ENCODE measurements around the gene TMEM109. TPM values are rescaled to one million over a fixed set of nuclear protein-coding genes. Genes with fewer than 3 reads are reported as not detected.
A peak's percentile ranks its signal among the peaks of the same experiment; 100 is the strongest.

Gene TMEM109
- total RNA-seq, 2 donors from 2014 or later = 158 to 213 TPM

DNA sequence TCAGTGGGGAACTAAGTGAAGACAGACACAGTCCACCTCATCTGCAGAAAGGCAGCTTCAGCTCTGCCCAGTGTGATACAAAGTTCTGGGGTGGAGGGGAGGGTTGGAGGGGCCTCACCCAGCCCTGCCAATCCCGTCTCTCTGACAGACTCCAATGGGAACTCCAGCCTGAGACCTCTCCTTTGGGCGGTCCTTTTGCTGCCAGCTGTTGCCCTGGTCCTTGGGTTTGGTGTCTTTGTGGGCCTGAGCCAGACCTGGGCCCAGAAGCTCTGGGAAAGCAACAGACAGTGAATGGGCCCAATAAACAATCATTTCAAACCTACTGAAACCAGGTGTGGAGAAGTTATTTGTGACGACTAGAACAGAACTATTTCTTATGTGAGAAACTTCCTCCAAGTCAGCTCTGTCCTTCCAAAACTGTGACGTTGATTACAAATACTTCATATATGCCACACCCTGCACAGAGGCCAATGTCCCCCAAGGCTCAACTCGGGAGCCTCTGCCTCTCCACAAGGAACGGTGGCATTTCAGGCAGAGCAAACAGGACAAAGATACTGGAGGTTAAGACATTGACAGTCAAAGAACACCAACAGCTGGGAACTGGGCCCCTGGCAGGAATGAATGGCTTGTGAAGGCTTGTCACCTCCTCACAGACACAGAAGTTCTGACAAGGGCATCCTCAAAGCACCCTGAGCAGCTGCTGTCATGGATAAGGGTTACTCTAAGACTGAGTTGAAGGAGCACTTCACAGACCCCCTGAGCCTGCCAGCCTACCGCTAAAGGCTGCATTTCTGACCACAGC is 38.4 kb upstream of the TMEM109 start:
- ATAC-seq (ENCODE audit: insufficient number of reproducible peaks, low FRiP score, low read depth) = no peak
- TF ChIP-seq, protein P1, sequence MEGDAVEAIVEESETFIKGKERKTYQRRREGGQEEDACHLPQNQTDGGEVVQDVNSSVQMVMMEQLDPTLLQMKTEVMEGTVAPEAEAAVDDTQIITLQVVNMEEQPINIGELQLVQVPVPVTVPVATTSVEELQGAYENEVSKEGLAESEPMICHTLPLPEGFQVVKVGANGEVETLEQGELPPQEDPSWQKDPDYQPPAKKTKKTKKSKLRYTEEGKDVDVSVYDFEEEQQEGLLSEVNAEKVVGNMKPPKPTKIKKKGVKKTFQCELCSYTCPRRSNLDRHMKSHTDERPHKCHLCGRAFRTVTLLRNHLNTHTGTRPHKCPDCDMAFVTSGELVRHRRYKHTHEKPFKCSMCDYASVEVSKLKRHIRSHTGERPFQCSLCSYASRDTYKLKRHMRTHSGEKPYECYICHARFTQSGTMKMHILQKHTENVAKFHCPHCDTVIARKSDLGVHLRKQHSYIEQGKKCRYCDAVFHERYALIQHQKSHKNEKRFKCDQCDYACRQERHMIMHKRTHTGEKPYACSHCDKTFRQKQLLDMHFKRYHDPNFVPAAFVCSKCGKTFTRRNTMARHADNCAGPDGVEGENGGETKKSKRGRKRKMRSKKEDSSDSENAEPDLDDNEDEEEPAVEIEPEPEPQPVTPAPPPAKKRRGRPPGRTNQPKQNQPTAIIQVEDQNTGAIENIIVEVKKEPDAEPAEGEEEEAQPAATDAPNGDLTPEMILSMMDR (IDR thresholded peaks at IDR 0.05) = no peak

DNA sequence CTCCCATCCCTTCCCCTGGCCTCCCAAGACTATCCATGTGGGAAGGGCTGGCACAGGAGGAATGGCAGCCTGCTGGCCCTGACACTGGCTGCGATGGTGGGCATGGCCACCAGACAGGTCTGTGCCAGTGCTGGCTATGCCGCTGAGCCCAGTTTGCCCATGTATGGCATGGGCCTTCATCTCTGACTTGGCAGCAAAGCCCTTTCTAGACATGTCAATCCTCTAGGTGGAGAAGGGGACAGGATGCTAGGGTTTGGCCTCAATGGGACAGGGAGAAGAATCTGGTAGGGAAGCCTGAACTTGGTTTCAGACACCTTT is 37.8 kb upstream of the TMEM109 start:
- no peak for ATAC-seq (ENCODE audit: insufficient number of reproducible peaks, low FRiP score, low read depth)
- Histone ChIP-seq H3K27me3 (replicated peaks; ENCODE audit: insufficient read depth) (no peaks in the 10 kb centered on the region), H3K9me3 (no peaks in the 10 kb centered on the region), H3K4me1 (ENCODE audit: control insufficient read depth in 1 of 2, low read depth in 2 of 2) (peaks cover 12 to 24% of the 10 kb centered on the region in 2 donors), H3K27ac (no peak overlapping the region), H3K36me3 (peaks cover 7% of the 10 kb centered on the region), H3K4me3 (no peak overlapping the region)
- TF ChIP-seq, protein P1 (IDR thresholded peaks at IDR 0.05) = no peak
- no peak for DNase-seq (ENCODE audit: low spot score)

More for the DNA sequence above, 38.4 kb upstream of the TMEM109 start:
- no peaks in the 10 kb centered on the region for H3K9me3 ChIP-seq
- no peak for DNase-seq (ENCODE audit: low spot score)
- peaks cover 7% of the 10 kb centered on the region for H3K36me3 ChIP-seq
- H3K27ac ChIP-seq = no peak overlapping the region
- no peaks in the 10 kb centered on the region for H3K27me3 ChIP-seq (replicated peaks; ENCODE audit: insufficient read depth)
- no peak overlapping the region for H3K4me3 ChIP-seq
- peaks cover 12 to 26% of the 10 kb centered on the region in 2 donors for H3K4me1 ChIP-seq (ENCODE audit: control insufficient read depth in 1 of 2, low read depth in 2 of 2)

DNA sequence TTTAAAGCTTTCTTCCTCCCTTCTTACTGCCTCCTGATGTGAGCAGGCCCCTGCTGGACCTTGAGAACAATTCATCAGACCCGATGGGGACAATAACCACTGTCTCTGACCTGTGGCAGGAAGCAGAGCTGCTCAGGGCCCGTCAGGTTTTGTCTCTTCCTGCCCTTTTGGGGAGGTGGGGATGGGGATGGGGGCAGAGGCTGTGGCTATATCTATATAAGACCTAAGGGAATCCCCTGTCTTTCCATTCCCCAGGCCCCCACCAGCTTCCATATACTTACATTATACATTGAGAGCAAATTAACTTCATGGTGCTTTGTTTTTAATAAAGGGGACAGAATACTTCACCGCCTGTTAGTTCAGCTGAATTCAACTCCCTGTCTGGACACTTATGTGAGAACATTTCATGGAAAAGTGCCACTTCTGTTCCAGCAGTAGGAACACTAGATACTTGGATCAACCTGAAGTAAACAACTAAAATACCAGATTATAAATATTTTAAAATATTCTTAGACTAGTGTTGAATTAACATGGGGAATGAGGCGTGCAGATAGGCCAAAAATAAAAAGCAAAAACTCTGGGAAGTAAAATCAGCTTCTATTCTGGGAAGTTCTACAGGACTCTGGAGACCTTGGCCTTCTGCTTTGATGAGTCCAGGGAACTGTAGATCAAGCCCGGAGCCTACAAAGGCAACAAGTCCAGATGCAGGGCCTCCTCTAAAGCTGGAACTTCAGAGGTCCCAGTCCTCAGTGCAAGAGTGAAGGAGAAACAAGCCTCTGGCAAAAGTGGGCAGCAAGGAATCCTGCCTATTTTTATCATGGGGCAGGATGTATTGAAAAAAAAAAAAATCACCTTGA is 35.5 kb upstream of the TMEM109 start:
- ATAC-seq (ENCODE audit: insufficient number of reproducible peaks, low FRiP score, low read depth) (no peak), DNase-seq (ENCODE audit: low spot score) (no peak)
- H3K36me3 ChIP-seq = peaks cover 7% of the 10 kb centered on the region

DNA sequence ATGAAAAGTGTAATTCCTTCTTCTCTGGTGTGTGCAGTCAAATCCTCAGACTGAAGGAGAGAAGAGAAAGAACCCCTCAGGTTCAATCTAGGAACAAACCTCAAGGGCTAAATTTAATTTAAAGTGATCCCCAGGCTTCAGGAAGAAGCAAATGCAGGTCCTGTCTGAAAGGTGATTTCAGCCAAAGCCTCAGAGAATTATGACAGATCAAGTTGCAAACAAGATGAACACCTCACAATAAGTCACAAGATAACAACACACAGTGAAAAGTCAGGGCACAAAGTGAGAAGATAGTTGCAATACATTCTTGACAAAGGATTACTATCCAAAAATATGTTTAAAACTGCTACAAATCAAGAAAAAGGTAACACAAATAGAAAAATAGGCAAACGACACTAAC is 34.9 kb upstream of the TMEM109 start:
- TF ChIP-seq, protein P1 (IDR thresholded peaks at IDR 0.05) = no peak
- Histone ChIP-seq H3K4me1 (ENCODE audit: control insufficient read depth in 1 of 2, low read depth in 2 of 2) (peaks cover 12 to 14% of the 10 kb centered on the region in 2 donors), H3K36me3 (peaks cover 7% of the 10 kb centered on the region), H3K27ac (peak overlapping the region; percentile 67 to 76), H3K27me3 (replicated peaks; ENCODE audit: insufficient read depth) (no peaks in the 10 kb centered on the region), H3K9me3 (no peaks in the 10 kb centered on the region), H3K4me3 (no peak overlapping the region)
- ATAC-seq (ENCODE audit: insufficient number of reproducible peaks, low FRiP score, low read depth) = no peak
- no peak for DNase-seq (ENCODE audit: low spot score)

More for the DNA sequence above, 35.5 kb upstream of the TMEM109 start:
- TF ChIP-seq, protein P1 (IDR thresholded peaks at IDR 0.05) = no peak
- peak overlapping the region; percentile 67 to 76 for H3K27ac ChIP-seq
- peaks cover 12 to 14% of the 10 kb centered on the region in 2 donors for H3K4me1 ChIP-seq (ENCODE audit: control insufficient read depth in 1 of 2, low read depth in 2 of 2)
- H3K27me3 ChIP-seq (replicated peaks; ENCODE audit: insufficient read depth) = no peaks in the 10 kb centered on the region
- no peak overlapping the region for H3K4me3 ChIP-seq
- H3K9me3 ChIP-seq = no peaks in the 10 kb centered on the region

DNA sequence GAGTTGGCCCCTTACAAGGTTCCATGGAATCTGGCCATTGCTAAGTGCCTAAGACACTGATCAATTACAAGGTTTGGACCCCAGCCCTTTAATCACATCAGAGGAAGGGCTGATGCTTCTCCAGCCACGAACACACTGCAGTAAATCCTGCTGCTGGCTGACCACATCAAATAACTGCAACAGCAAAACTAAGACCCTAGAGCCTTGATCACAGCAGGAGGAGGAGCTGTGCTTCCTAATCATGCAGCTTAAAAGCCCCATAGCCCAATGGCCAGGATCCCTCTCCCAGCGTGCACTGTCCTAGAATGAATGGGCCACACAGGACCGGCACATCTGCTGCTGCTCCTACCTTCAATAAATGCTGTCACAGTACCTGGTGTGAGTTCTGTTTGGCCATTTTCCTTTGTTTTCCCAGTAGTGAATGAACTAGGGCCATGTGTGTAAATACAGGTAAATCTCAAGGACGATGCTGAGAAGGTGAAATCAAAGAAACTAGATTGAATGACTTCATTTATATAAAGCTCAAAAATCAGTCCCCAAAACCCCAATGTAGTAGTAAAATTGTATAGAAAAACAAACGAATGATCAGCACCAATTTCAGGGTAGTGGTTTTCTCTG is 33.9 kb upstream of the TMEM109 start:
- no peaks in the 10 kb centered on the region for H3K9me3 ChIP-seq
- H3K36me3 ChIP-seq = peaks cover 7% of the 10 kb centered on the region
- H3K4me1 ChIP-seq (ENCODE audit: control insufficient read depth in 1 of 2, low read depth in 2 of 2) = peaks cover 12 to 14% of the 10 kb centered on the region in 2 donors
- H3K27me3 ChIP-seq (replicated peaks; ENCODE audit: insufficient read depth) = no peaks in the 10 kb centered on the region
- H3K4me3 ChIP-seq = no peak overlapping the region
- no peak for ATAC-seq (ENCODE audit: insufficient number of reproducible peaks, low FRiP score, low read depth)
- H3K27ac ChIP-seq = no peak overlapping the region
- DNase-seq (ENCODE audit: low spot score) = no peak
- TF ChIP-seq, protein P1 (IDR thresholded peaks at IDR 0.05) = no peak
